CD14-positive monocyte (primary cell): ENCODE measurements around the gene NDUFAF8. TPM values are rescaled to one million over a fixed set of nuclear protein-coding genes. Genes with fewer than 3 reads are reported as not detected.

Experiments
- DNase-seq, 3 donors: peaks; one replicate each; pipeline ENCODE4 v3.0.0-alpha.2; 2011 to 2022
- H2AFZ ChIP-seq: 2 replicates; pipeline ENCODE4 v1.6.0; 2012; ENCODE audit warnings: mild to moderate bottlenecking, low read depth, low read length, inconsistent platforms; ENCODE audit not compliant: insufficient read depth, poor library complexity, severe bottlenecking
- H3K27ac ChIP-seq, 2 donors: 1 replicate in 1 of 2; 2 replicates in 1 of 2; pipeline ENCODE4 v1.5.1; 2012 to 2013; ENCODE audit warnings: low read length in 2 of 2, control low read depth in 1 of 2, inconsistent platforms in 1 of 2, low read depth in 1 of 2, mild to moderate bottlenecking in 1 of 2
- H3K27me3 ChIP-seq, 2 donors: one replicate each; pipeline versions ENCODE4 v1.6.0 to v1.6.1; 2011 to 2013; ENCODE audit warnings: low read length in 2 of 2; ENCODE audit not compliant: control insufficient read depth in 2 of 2, insufficient read depth in 2 of 2
- H3K36me3 ChIP-seq, 2 donors: replicated peaks in 1 of 2; 1 replicate in 1 of 2; 2 replicates in 1 of 2; pipeline versions ENCODE4 v1.5.1 to v1.6.1; 2012 to 2013; ENCODE audit warnings: low read length in 2 of 2, control low read depth in 1 of 2, inconsistent platforms in 1 of 2, mild to moderate bottlenecking in 1 of 2; ENCODE audit not compliant: insufficient read depth in 2 of 2, control insufficient read depth in 1 of 2
- H3K4me1 ChIP-seq, 2 donors: 1 replicate in 1 of 2; 2 replicates in 1 of 2; pipeline versions ENCODE4 v1.5.1 to v1.6.1; 2012 to 2013; ENCODE audit warnings: low read length in 2 of 2, control low read depth in 1 of 2, inconsistent platforms in 1 of 2, mild to moderate bottlenecking in 1 of 2, moderate library complexity in 1 of 2; ENCODE audit not compliant: insufficient read depth in 2 of 2, control insufficient read depth in 1 of 2
- H3K4me2 ChIP-seq: replicated peaks from 2 replicates; pipeline ENCODE3; 2012; ENCODE audit warnings: low read length, moderate library complexity, mild to moderate bottlenecking; ENCODE audit not compliant: poor library complexity, severe bottlenecking; ENCODE audit errors: extremely low read depth
- H3K4me3 ChIP-seq, 3 experiments: fragments of 200-600 bp in 1 of 3; sonication (generic) in 1 of 3; replicated peaks in 1 of 3; 1 replicate in 2 of 3; 2 replicates in 1 of 3; pipeline ENCODE4 v1.5.1; 2011 to 2013; ENCODE audit warnings: low read length in 3 of 3, mild to moderate bottlenecking in 3 of 3, control low read depth in 2 of 3, low read depth in 2 of 3, inconsistent platforms in 1 of 3, moderate library complexity in 1 of 3
- H3K79me2 ChIP-seq: 2 replicates; pipeline ENCODE4 v1.6.0; 2012; ENCODE audit warnings: mild to moderate bottlenecking, control low read depth, inconsistent platforms, low read length, moderate library complexity; ENCODE audit not compliant: insufficient read depth
- H3K9ac ChIP-seq: 2 replicates; pipeline ENCODE4 v1.6.0; 2017; ENCODE audit warnings: low read length, mild to moderate bottlenecking; ENCODE audit not compliant: insufficient read depth, poor library complexity, severe bottlenecking
- H3K9me3 ChIP-seq, 2 donors: replicated peaks in 1 of 2; 1 replicate in 1 of 2; 2 replicates in 1 of 2; pipeline versions ENCODE4 v1.5.1 to v1.6.1; 2012 to 2013; ENCODE audit warnings: low read length in 2 of 2, control low read depth in 1 of 2; ENCODE audit not compliant: control insufficient read depth in 1 of 2, insufficient read depth in 1 of 2
- H4K20me1 ChIP-seq: 2 replicates; pipeline ENCODE4 v1.6.0; 2012; ENCODE audit warnings: mild to moderate bottlenecking, low read length, control low read depth, moderate library complexity; ENCODE audit not compliant: insufficient read depth
- H3K27ac Mint-ChIP-seq, 7 donors: one replicate each; pipeline ENCODE4 v1.8.0; 2020; ENCODE audit warnings: mild to moderate bottlenecking in 7 of 7, mixed read lengths in 7 of 7, moderate library complexity in 6 of 7, inconsistent platforms in 2 of 7
- H3K27me3 Mint-ChIP-seq, 3 donors: one replicate each; pipeline ENCODE4 v1.8.0; 2021 to 2022; ENCODE audit warnings: low read depth in 3 of 3, mild to moderate bottlenecking in 3 of 3, mixed read lengths in 3 of 3, moderate library complexity in 3 of 3, inconsistent platforms in 1 of 3
- H3K36me3 Mint-ChIP-seq, 2 donors: one replicate each; pipeline ENCODE4 v1.8.0; 2020; ENCODE audit warnings: mixed read lengths in 2 of 2, inconsistent platforms in 1 of 2, mild to moderate bottlenecking in 1 of 2
- H3K4me1 Mint-ChIP-seq: one replicate; pipeline ENCODE4 v1.8.0; 2020; ENCODE audit warnings: mild to moderate bottlenecking, mixed read lengths
- H3K4me3 Mint-ChIP-seq, 2 donors: one replicate each; pipeline ENCODE4 v1.8.0; 2020; ENCODE audit warnings: mild to moderate bottlenecking in 2 of 2, mixed read lengths in 2 of 2, moderate library complexity in 1 of 2
- H3K9me3 Mint-ChIP-seq, 7 donors: one replicate each; pipeline ENCODE4 v1.8.0; 2020 to 2022; ENCODE audit warnings: mixed read lengths in 7 of 7, mild to moderate bottlenecking in 6 of 7, moderate library complexity in 6 of 7, inconsistent platforms in 2 of 7
- WGBS: methylation state at CpG from one replicate; pipeline ENCODE4 v1.1.5; 2013; ENCODE audit warnings: missing lambda C conversion rate; ENCODE audit not compliant: insufficient coverage; 5-methylcytosine and 5-hydroxymethylcytosine counted together
- intact Hi-C, 2 donors: fragments of 100-400 bp; cut with micrococcal nuclease; formaldehyde crosslinking; loops; one replicate each; pipeline versions ENCODE4 v1.15.0 to v1.15.1; 2023
- polyA plus RNA-seq, 3 donors: library from polyadenylated mRNA; depleted of rRNA in 1 of 3; unstranded in 2 of 3; stranded (reverse) in 1 of 3; fragments of 300-500 nt in 2 of 3; fragments of >200 nt in 1 of 3; fragmentation: Illumina TruSeq in 2 of 3; gene quantifications; 1 replicate in 2 of 3; 2 replicates in 1 of 3; pipeline ENCODE4 v1.2.3, GENCODE V29; 2012 to 2021
- TF ChIP-seq, protein P1 (sequence below): fragments of 200-600 bp; IDR thresholded peaks from one replicate; pipeline ENCODE4 v1.8.0; 2022; ENCODE audit warnings: antibody characterized with exemption, mild to moderate bottlenecking

Gene NDUFAF8
- polyA plus RNA-seq, 3 donors, result 27.0 to 61.3 (median 41.0) TPM

- Mint-ChIP-seq H3K9me3 (no peaks in the 10 kb centered on the region), H3K27ac (no peak overlapping the region), H3K27me3 (no peaks in the 10 kb centered on the region), H3K4me1 (no peaks in the 10 kb centered on the region), H3K36me3 (peaks cover 2 to 25% of the 10 kb centered on the region in 2 donors), H3K4me3 (no peak overlapping the region)
- no peak overlapping the region for H3K4me2 ChIP-seq
- H4K20me1 ChIP-seq, result no peaks in the 10 kb centered on the region
- H3K27ac ChIP-seq, result no peak overlapping the region
- no peaks in the 10 kb centered on the region for H3K79me2 ChIP-seq
- H3K36me3 ChIP-seq, result peaks cover 0 to 3% of the 10 kb centered on the region in 2 donors
- H3K4me3 ChIP-seq, result no peak overlapping the region
- H3K9ac ChIP-seq, result no peak overlapping the region
- no peaks in the 10 kb centered on the region for H3K27me3 ChIP-seq
- H3K9me3 ChIP-seq, result no peaks in the 10 kb centered on the region
- DNase-seq, result no peak
- intact Hi-C loops, result no loop called here
- no peaks in the 10 kb centered on the region for H3K4me1 ChIP-seq
- 94% methylated on average over 20 of the region's 34 CpGs for WGBS
- H2AFZ ChIP-seq, result no peak overlapping the region
- TF ChIP-seq, protein P1, sequence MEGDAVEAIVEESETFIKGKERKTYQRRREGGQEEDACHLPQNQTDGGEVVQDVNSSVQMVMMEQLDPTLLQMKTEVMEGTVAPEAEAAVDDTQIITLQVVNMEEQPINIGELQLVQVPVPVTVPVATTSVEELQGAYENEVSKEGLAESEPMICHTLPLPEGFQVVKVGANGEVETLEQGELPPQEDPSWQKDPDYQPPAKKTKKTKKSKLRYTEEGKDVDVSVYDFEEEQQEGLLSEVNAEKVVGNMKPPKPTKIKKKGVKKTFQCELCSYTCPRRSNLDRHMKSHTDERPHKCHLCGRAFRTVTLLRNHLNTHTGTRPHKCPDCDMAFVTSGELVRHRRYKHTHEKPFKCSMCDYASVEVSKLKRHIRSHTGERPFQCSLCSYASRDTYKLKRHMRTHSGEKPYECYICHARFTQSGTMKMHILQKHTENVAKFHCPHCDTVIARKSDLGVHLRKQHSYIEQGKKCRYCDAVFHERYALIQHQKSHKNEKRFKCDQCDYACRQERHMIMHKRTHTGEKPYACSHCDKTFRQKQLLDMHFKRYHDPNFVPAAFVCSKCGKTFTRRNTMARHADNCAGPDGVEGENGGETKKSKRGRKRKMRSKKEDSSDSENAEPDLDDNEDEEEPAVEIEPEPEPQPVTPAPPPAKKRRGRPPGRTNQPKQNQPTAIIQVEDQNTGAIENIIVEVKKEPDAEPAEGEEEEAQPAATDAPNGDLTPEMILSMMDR, result no peak
Measured at GRCh38 chr17:81192386-81193050, 46.6 kb upstream of the NDUFAF8 start.

DNA sequence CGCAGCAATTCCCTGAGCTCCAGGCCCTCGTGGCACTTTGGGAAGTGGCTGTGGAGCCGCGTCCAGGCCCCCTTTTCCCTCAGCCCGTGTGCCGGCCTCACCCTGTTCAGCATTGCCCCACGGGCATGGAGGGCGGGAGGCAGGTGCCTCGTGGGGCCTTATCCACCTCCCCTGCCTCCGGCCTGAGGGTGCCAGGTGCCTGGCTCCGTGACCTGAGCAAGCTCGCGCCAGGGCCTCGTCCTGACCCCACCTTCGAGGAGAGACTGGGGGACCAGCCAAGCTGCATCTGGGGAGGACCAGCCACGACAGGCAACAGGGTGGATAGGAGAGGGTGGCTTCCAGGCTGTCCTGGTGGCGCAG is 46.1 kb upstream of the NDUFAF8 start:
- Mint-ChIP-seq H3K9me3 (no peaks in the 10 kb centered on the region), H3K27me3 (no peaks in the 10 kb centered on the region), H3K4me3 (no peak overlapping the region), H3K4me1 (no peaks in the 10 kb centered on the region), H3K27ac (no peak overlapping the region), H3K36me3 (peaks cover 7 to 29% of the 10 kb centered on the region in 2 donors)
- DNase-seq, result no peak
- H4K20me1 ChIP-seq, result no peaks in the 10 kb centered on the region
- H3K4me2 ChIP-seq, result no peak overlapping the region
- H3K4me1 ChIP-seq, result no peaks in the 10 kb centered on the region
- no peaks in the 10 kb centered on the region for H3K9me3 ChIP-seq
- no peak overlapping the region for H2AFZ ChIP-seq
- H3K4me3 ChIP-seq, result no peak overlapping the region
- H3K36me3 ChIP-seq, result peaks cover 0 to 3% of the 10 kb centered on the region in 2 donors
- H3K27me3 ChIP-seq, result no peaks in the 10 kb centered on the region
- TF ChIP-seq, protein P1, result no peak
- intact Hi-C loops, result no loop called here
- H3K9ac ChIP-seq, result no peak overlapping the region
- H3K27ac ChIP-seq, result no peak overlapping the region
- 94% methylated on average over 11 of the region's 17 CpGs for WGBS
- H3K79me2 ChIP-seq, result no peaks in the 10 kb centered on the region
